Trophoblast cell (in vitro differentiated cells and primary cell): ENCODE measurements around the gene ZNF462.

Experiments used
- DNase-seq, 2 donors: peaks; one replicate each; pipeline ENCODE4 v3.0.0-alpha.2; 2016
- H2AFZ ChIP-seq: 2 replicates; pipeline ENCODE4 v1.6.1; 2013; ENCODE audit warnings: low read length, moderate library complexity, mild to moderate bottlenecking; ENCODE audit not compliant: insufficient read depth, poor library complexity
- H2AK5ac ChIP-seq: 2 replicates; pipeline ENCODE4 v1.6.1; 2013; ENCODE audit warnings: mild to moderate bottlenecking, low read length
- H2BK120ac ChIP-seq: 2 replicates; pipeline ENCODE4 v1.6.1; 2013; ENCODE audit warnings: low read length, mild to moderate bottlenecking, moderate library complexity; ENCODE audit not compliant: insufficient read depth, poor library complexity
- H2BK12ac ChIP-seq: 2 replicates; pipeline ENCODE4 v1.6.1; 2013; ENCODE audit warnings: mild to moderate bottlenecking, low read length, moderate library complexity
- H2BK5ac ChIP-seq: 2 replicates; pipeline ENCODE4 v1.6.1; 2013; ENCODE audit warnings: low read length, low read depth, moderate library complexity, mild to moderate bottlenecking; ENCODE audit not compliant: poor library complexity
- H3K14ac ChIP-seq: 2 replicates; pipeline ENCODE4 v1.6.1; 2013; ENCODE audit warnings: mild to moderate bottlenecking, low read length
- H3K18ac ChIP-seq: 2 replicates; pipeline ENCODE4 v1.6.1; 2013; ENCODE audit warnings: mild to moderate bottlenecking, low read length
- H3K23ac ChIP-seq: 2 replicates; pipeline ENCODE4 v1.6.1; 2013; ENCODE audit warnings: low read length
- H3K27ac ChIP-seq: 2 replicates; pipeline ENCODE4 v1.5.1; 2013; ENCODE audit warnings: low read depth, mild to moderate bottlenecking, inconsistent platforms, low read length, moderate library complexity
- H3K27me3 ChIP-seq: 2 replicates; pipeline ENCODE4 v1.6.1; 2013; ENCODE audit warnings: inconsistent platforms, mild to moderate bottlenecking, low read length, moderate library complexity; ENCODE audit not compliant: insufficient read depth
- H3K36me3 ChIP-seq, 2 experiments: 1 replicate in 1 of 2; 2 replicates in 1 of 2; pipeline ENCODE4 v1.6.1; 2013; ENCODE audit warnings: low read length in 2 of 2, mild to moderate bottlenecking in 2 of 2, moderate library complexity in 1 of 2; ENCODE audit not compliant: insufficient read depth in 2 of 2, control insufficient read depth in 1 of 2
- H3K4ac ChIP-seq: 2 replicates; pipeline ENCODE4 v1.6.1; 2013; ENCODE audit warnings: low read depth, mild to moderate bottlenecking, low read length, moderate library complexity
- H3K4me1 ChIP-seq, 2 experiments: 1 replicate in 1 of 2; 2 replicates in 1 of 2; pipeline ENCODE4 v1.6.1; 2013; ENCODE audit warnings: low read length in 2 of 2, mild to moderate bottlenecking in 2 of 2, moderate library complexity in 1 of 2; ENCODE audit not compliant: insufficient read depth in 2 of 2, control insufficient read depth in 1 of 2
- H3K4me2 ChIP-seq: 2 replicates; pipeline ENCODE4 v1.6.1; 2013; ENCODE audit warnings: inconsistent platforms, mild to moderate bottlenecking, low read length, moderate library complexity
- H3K4me3 ChIP-seq: 2 replicates; pipeline ENCODE4 v1.5.1; 2013; ENCODE audit warnings: mild to moderate bottlenecking, low read depth, low read length, inconsistent platforms
- H3K79me1 ChIP-seq: one replicate; pipeline ENCODE4 v1.6.1; 2013; ENCODE audit warnings: low read length
- H3K79me2 ChIP-seq: 2 replicates; pipeline ENCODE4 v1.6.1; 2013; ENCODE audit warnings: low read length, mild to moderate bottlenecking; ENCODE audit not compliant: control insufficient read depth, insufficient read depth, poor library complexity
- H3K9ac ChIP-seq: 2 replicates; pipeline ENCODE4 v1.6.1; 2013; ENCODE audit warnings: mild to moderate bottlenecking, low read length
- H3K9me3 ChIP-seq: 2 replicates; pipeline ENCODE4 v1.6.1; 2013; ENCODE audit warnings: low read depth, mild to moderate bottlenecking, control low read depth, inconsistent platforms, low read length; ENCODE audit not compliant: insufficient read depth
- H4K12ac ChIP-seq: 2 replicates; pipeline ENCODE4 v1.6.1; 2013; ENCODE audit warnings: low read depth, mild to moderate bottlenecking, low read length, moderate library complexity
- H4K8ac ChIP-seq: 2 replicates; pipeline ENCODE4 v1.6.1; 2013; ENCODE audit warnings: low read depth, mild to moderate bottlenecking, low read length, moderate library complexity
- H4K91ac ChIP-seq: one replicate; pipeline ENCODE4 v1.6.1; 2013; ENCODE audit warnings: low read depth, mild to moderate bottlenecking, low read length, moderate library complexity
- whole genome bisulfite sequencing: extraction: QIAGEN DNeasy Blood & Tissue Kit; methylation state at CpG from one replicate; pipeline ENCODE4 v1.1.7; 2013; ENCODE audit warnings: missing lambda C conversion rate; ENCODE audit not compliant: insufficient read length, insufficient coverage; ENCODE audit errors: extremely low coverage; 5-methylcytosine and 5-hydroxymethylcytosine counted together

Gene ZNF462

GRCh38 chr9:107008011-107008410 lies 145.0 kb downstream of the ZNF462 start:
- Histone ChIP-seq H3K9me3 (no peaks in the 10 kb centered on the region), H3K4me2 (no peak overlapping the region), H2AK5ac (no peak overlapping the region), H2AFZ (no peak overlapping the region), H3K79me2 (no peaks in the 10 kb centered on the region), H2BK12ac (no peak overlapping the region), H3K4me1 (no peaks in the 10 kb centered on the region), H2BK120ac (no peak overlapping the region), H2BK5ac (no peak overlapping the region), H3K23ac (no peak overlapping the region), H3K27ac (no peak overlapping the region), H3K14ac (no peak overlapping the region), H3K79me1 (no peaks in the 10 kb centered on the region), H3K4me3 (no peak overlapping the region), H4K12ac (no peak overlapping the region), H4K91ac (no peak overlapping the region), H3K4ac (no peak overlapping the region), H3K18ac (no peak overlapping the region), H3K27me3 (no peaks in the 10 kb centered on the region), H3K36me3 (peaks cover 11 to 41% of the 10 kb centered on the region in 2 experiments), H3K9ac (no peak overlapping the region), H4K8ac (no peak overlapping the region)
- DNase-seq, result no peak
- no CpG with 5 or more reads among the region's 3 CpGs for WGBS

GRCh38 chr9:107008447-107008846 lies 145.5 kb downstream of the ZNF462 start:
- no peak for DNase-seq
- no peak overlapping the region for H4K91ac ChIP-seq
- no peak overlapping the region for H3K4ac ChIP-seq
- no peaks in the 10 kb centered on the region for H3K4me1 ChIP-seq
- H2AFZ ChIP-seq, result no peak overlapping the region
- H2BK5ac ChIP-seq, result no peak overlapping the region
- no peaks in the 10 kb centered on the region for H3K27me3 ChIP-seq
- no peak overlapping the region for H4K12ac ChIP-seq
- H3K14ac ChIP-seq, result no peak overlapping the region
- no peak overlapping the region for H3K9ac ChIP-seq
- H3K18ac ChIP-seq, result no peak overlapping the region
- no peak overlapping the region for H2BK120ac ChIP-seq
- no peak overlapping the region for H3K4me3 ChIP-seq
- no peak overlapping the region for H2BK12ac ChIP-seq
- peaks cover 9 to 38% of the 10 kb centered on the region in 2 experiments for H3K36me3 ChIP-seq
- no peaks in the 10 kb centered on the region for H3K9me3 ChIP-seq
- no CpG with 5 or more reads among the region's 6 CpGs for WGBS
- H2AK5ac ChIP-seq, result no peak overlapping the region
- H3K23ac ChIP-seq, result no peak overlapping the region
- no peak overlapping the region for H4K8ac ChIP-seq
- H3K4me2 ChIP-seq, result no peak overlapping the region
- no peaks in the 10 kb centered on the region for H3K79me1 ChIP-seq
- no peaks in the 10 kb centered on the region for H3K79me2 ChIP-seq
- no peak overlapping the region for H3K27ac ChIP-seq

GRCh38 chr9:107016383-107016782 lies 153.4 kb downstream of the ZNF462 start:
- Histone ChIP-seq H2AK5ac (no peak overlapping the region), H2BK5ac (no peak overlapping the region), H3K27ac (no peak overlapping the region), H4K8ac (no peak overlapping the region), H3K9ac (no peak overlapping the region), H4K91ac (no peak overlapping the region), H3K36me3 (peaks cover 0 to 4% of the 10 kb centered on the region in 2 experiments), H2BK12ac (no peak overlapping the region), H3K9me3 (no peaks in the 10 kb centered on the region), H3K18ac (no peak overlapping the region), H3K27me3 (no peaks in the 10 kb centered on the region), H2AFZ (no peak overlapping the region), H4K12ac (no peak overlapping the region), H3K23ac (no peak overlapping the region), H3K4me1 (peaks cover 0 to 3% of the 10 kb centered on the region in 2 experiments), H3K4me2 (no peak overlapping the region), H3K79me2 (no peaks in the 10 kb centered on the region), H3K4me3 (no peak overlapping the region), H3K79me1 (no peaks in the 10 kb centered on the region), H2BK120ac (no peak overlapping the region), H3K4ac (no peak overlapping the region), H3K14ac (no peak overlapping the region)
- DNase-seq, result no peak
- no CpG with 5 or more reads among the region's 4 CpGs for WGBS

- no CpG with 5 or more reads among the region's 5 CpGs for WGBS
- Histone ChIP-seq H2AFZ (no peak overlapping the region), H2AK5ac (no peak overlapping the region), H3K23ac (no peak overlapping the region), H2BK12ac (no peak overlapping the region), H3K4me2 (no peak overlapping the region), H2BK120ac (no peak overlapping the region), H3K27me3 (no peaks in the 10 kb centered on the region), H3K4me1 (peaks cover 0 to 6% of the 10 kb centered on the region in 2 experiments), H3K14ac (no peak overlapping the region), H3K79me1 (no peaks in the 10 kb centered on the region), H3K79me2 (no peaks in the 10 kb centered on the region), H3K18ac (no peak overlapping the region), H3K9ac (no peak overlapping the region), H3K36me3 (no peaks in the 10 kb centered on the region), H3K4ac (no peak overlapping the region), H3K9me3 (no peaks in the 10 kb centered on the region), H2BK5ac (no peak overlapping the region), H4K12ac (no peak overlapping the region), H3K4me3 (no peak overlapping the region), H4K91ac (no peak overlapping the region), H4K8ac (no peak overlapping the region), H3K27ac (no peak overlapping the region)
- no peak for DNase-seq
Measured at GRCh38 chr9:107018861-107019545, 156.0 kb downstream of the ZNF462 start.
